Fibroblast of lung (primary cell): Measurements from ENCODE around the gene CFAP57. TPM values are rescaled to one million over a fixed set of nuclear protein-coding genes. Genes with fewer than 3 reads are reported as not detected.

Experiments
- DNase-seq, 2 donors: peaks; one replicate each; pipeline versions ENCODE4 v3.0.0 to v3.0.0-alpha.2; 2010; ENCODE audit warnings: low read depth in 2 of 2
- H2AFZ ChIP-seq: 2 replicates; pipeline ENCODE4 v1.5.1; 2012; ENCODE audit warnings: low read length, control low read depth, inconsistent platforms
- H3K27ac ChIP-seq: 2 replicates; pipeline ENCODE4 v1.5.1; 2011; ENCODE audit warnings: low read length, control low read depth; ENCODE audit not compliant: insufficient read depth
- H3K27me3 ChIP-seq: 2 replicates; pipeline ENCODE4 v1.5.1; 2011; ENCODE audit warnings: mild to moderate bottlenecking, low read length; ENCODE audit not compliant: control insufficient read depth, insufficient read depth
- H3K36me3 ChIP-seq: 2 replicates; pipeline ENCODE4 v1.5.1; 2011; ENCODE audit warnings: low read length; ENCODE audit not compliant: control insufficient read depth, insufficient read depth
- H3K4me1 ChIP-seq: 2 replicates; pipeline ENCODE4 v1.5.1; 2011; ENCODE audit warnings: low read length; ENCODE audit not compliant: control insufficient read depth, insufficient read depth; ENCODE audit errors: extremely low read depth
- H3K4me2 ChIP-seq: 2 replicates; pipeline ENCODE4 v1.5.1; 2011; ENCODE audit warnings: low read length, control low read depth; ENCODE audit not compliant: insufficient read depth; ENCODE audit errors: extremely low read depth
- H3K4me3 ChIP-seq, 4 experiments: fragments of 200-600 bp in 1 of 4; sonication (generic) in 1 of 4; replicated peaks in 1 of 4; 2 replicates each; pipeline ENCODE4 v1.5.1; 2011 to 2016; ENCODE audit warnings: low read length in 4 of 4, low read depth in 3 of 4, mild to moderate bottlenecking in 3 of 4, control low read depth in 2 of 4, inconsistent platforms in 1 of 4, mixed read lengths in 1 of 4; ENCODE audit not compliant: insufficient read depth in 1 of 4; ENCODE audit errors: control extremely low read depth in 1 of 4
- H3K79me2 ChIP-seq: 2 replicates; pipeline ENCODE4 v1.5.1; 2012; ENCODE audit warnings: mild to moderate bottlenecking, low read length, inconsistent platforms; ENCODE audit not compliant: control insufficient read depth, insufficient read depth
- H3K9ac ChIP-seq: 2 replicates; pipeline ENCODE4 v1.5.1; 2011; ENCODE audit warnings: mild to moderate bottlenecking, low read length, control low read depth; ENCODE audit not compliant: insufficient read depth
- H3K9me3 ChIP-seq: 2 replicates; pipeline ENCODE4 v1.5.1; 2012; ENCODE audit warnings: low read depth, low read length; ENCODE audit not compliant: control insufficient read depth, insufficient read depth
- H4K20me1 ChIP-seq: 2 replicates; pipeline ENCODE4 v1.5.1; 2011; ENCODE audit warnings: low read length; ENCODE audit not compliant: control insufficient read depth, insufficient read depth; ENCODE audit errors: extremely low read depth
- EZH2 ChIP-seq: IDR thresholded peaks from 2 replicates; pipeline ENCODE4 v1.5.1; 2012; ENCODE audit warnings: low read length, control low read depth, mild to moderate bottlenecking; ENCODE audit errors: missing control alignments
- polyA plus RNA-seq, 2 donors: library from polyadenylated mRNA; depleted of rRNA in 1 of 2; stranded (reverse) in 1 of 2; unstranded in 1 of 2; fragments of >200 nt; gene quantifications; 2 replicates each; pipeline ENCODE4 v1.2.1, GENCODE V29; 2011 to 2012; ENCODE audit warnings: missing spikeins in 1 of 2
- total RNA-seq: library from RNA; depleted of rRNA; stranded (reverse); fragments of >200 nt; gene quantifications from 2 replicates; pipeline ENCODE4 v1.2.1, GENCODE V29; 2014
- TF ChIP-seq, protein P1 (sequence below), 2 donors: IDR thresholded peaks in 1 of 2; conservative IDR thresholded peaks in 1 of 2; 1 replicate in 1 of 2; 2 replicates in 1 of 2; pipeline ENCODE4 v1.5.1; 2011 to 2012; ENCODE audit warnings: low read length in 2 of 2, control low read depth in 1 of 2, inconsistent platforms in 1 of 2, low read depth in 1 of 2, mild to moderate bottlenecking in 1 of 2

Gene CFAP57
- total and polyA plus RNA-seq, 2 donors (not counting 1 experiment from before 2014, with no cell fraction given), result 0.17 to 0.22 TPM

DNA sequence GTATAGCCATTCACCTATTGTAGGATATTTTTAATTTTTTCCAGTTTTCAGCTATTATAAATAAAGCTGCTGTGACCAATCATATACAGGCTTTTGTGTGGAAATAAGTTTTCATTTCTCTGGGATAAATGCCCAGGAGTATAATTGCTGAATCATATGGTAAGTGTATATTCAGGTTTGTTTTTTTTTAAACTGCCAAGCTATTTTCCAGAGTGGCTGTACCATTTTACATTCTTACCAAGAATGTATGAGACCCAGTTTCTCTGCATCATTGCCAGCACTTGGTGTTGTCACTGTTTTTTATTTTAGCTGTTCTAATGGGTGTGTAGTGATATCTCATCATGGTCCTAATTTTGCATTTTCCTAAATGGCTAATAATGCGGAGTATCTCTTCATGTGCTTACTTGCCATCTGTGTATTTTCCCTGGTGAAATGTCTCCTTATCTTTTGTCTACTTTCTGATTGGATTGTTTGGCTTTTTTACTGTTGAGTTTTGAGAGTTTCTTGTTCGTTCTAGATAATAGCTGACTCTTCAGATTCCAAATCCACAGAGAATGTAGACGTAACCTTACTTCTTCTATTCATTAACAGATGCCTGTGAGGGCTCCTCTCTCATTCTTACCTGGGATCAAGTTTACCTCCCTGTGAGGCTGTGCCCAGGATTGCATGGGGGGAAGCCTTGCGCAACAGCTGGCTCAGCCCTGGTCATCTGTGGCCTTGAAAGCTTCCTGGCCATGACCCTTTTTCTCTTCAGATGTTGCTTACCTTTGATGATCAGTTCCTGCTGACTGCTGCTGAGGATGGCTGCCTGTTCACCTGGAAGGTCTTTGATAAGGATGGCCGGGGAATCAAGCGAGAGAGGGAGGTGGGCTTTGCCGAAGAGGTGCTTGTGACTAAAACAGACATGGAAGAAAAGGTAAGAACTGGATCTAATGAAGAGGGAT, 42.6 kb downstream of the CFAP57 start:
- no peak overlapping the region for H3K9ac ChIP-seq
- no peaks in the 10 kb centered on the region for H3K79me2 ChIP-seq
- no peak for TF ChIP-seq EZH2
- TF ChIP-seq, protein P1, sequence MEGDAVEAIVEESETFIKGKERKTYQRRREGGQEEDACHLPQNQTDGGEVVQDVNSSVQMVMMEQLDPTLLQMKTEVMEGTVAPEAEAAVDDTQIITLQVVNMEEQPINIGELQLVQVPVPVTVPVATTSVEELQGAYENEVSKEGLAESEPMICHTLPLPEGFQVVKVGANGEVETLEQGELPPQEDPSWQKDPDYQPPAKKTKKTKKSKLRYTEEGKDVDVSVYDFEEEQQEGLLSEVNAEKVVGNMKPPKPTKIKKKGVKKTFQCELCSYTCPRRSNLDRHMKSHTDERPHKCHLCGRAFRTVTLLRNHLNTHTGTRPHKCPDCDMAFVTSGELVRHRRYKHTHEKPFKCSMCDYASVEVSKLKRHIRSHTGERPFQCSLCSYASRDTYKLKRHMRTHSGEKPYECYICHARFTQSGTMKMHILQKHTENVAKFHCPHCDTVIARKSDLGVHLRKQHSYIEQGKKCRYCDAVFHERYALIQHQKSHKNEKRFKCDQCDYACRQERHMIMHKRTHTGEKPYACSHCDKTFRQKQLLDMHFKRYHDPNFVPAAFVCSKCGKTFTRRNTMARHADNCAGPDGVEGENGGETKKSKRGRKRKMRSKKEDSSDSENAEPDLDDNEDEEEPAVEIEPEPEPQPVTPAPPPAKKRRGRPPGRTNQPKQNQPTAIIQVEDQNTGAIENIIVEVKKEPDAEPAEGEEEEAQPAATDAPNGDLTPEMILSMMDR (conservative IDR thresholded peaks at IDR 0.05 in 1 of 2, IDR thresholded peaks at IDR 0.05 in 1 of 2; ENCODE audit: low read depth in 1 of 2, low read length in 2 of 2), result no peak
- no peaks in the 10 kb centered on the region for H3K27me3 ChIP-seq
- no peak overlapping the region for H3K4me3 ChIP-seq
- H2AFZ ChIP-seq, result no peak overlapping the region
- H3K9me3 ChIP-seq, result no peaks in the 10 kb centered on the region
- no peaks in the 10 kb centered on the region for H4K20me1 ChIP-seq
- no peaks in the 10 kb centered on the region for H3K36me3 ChIP-seq
- H3K4me2 ChIP-seq, result no peak overlapping the region
- no peaks in the 10 kb centered on the region for H3K4me1 ChIP-seq
- DNase-seq, result peak in 1 of 2 donors; percentile 65
- H3K27ac ChIP-seq, result no peak overlapping the region

DNA sequence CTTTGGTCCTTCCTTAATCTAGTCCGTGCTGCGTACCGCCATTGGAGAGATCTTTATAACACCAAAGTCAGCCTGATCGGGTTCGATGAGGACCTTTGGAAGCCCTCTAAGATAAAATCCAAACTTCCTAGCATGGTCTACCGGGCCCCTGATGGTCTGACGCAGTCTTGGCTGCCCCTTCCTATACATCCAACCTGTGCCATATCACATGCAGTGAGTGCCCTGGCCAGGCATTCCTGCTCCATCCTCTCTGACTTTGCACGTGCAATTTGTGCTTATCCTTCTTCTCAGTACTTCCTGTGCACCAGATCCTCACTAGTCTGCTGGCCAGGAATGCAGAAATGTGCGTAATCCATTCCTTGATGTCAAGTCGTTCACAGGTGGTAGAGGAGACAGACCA, 45.6 kb downstream of the CFAP57 start:
- no peaks in the 10 kb centered on the region for H3K9me3 ChIP-seq
- no peak overlapping the region for H3K9ac ChIP-seq
- no peaks in the 10 kb centered on the region for H3K36me3 ChIP-seq
- no peak overlapping the region for H3K27ac ChIP-seq
- H3K4me1 ChIP-seq, result no peaks in the 10 kb centered on the region
- H4K20me1 ChIP-seq, result no peaks in the 10 kb centered on the region
- no peak overlapping the region for H2AFZ ChIP-seq
- H3K27me3 ChIP-seq, result no peaks in the 10 kb centered on the region
- H3K4me2 ChIP-seq, result no peak overlapping the region
- no peak for DNase-seq
- no peak overlapping the region for H3K4me3 ChIP-seq
- TF ChIP-seq, protein P1 (conservative IDR thresholded peaks at IDR 0.05 in 1 of 2, IDR thresholded peaks at IDR 0.05 in 1 of 2; ENCODE audit: low read depth in 1 of 2, low read length in 2 of 2), result no peak
- no peak for TF ChIP-seq EZH2
- H3K79me2 ChIP-seq, result no peaks in the 10 kb centered on the region

DNA sequence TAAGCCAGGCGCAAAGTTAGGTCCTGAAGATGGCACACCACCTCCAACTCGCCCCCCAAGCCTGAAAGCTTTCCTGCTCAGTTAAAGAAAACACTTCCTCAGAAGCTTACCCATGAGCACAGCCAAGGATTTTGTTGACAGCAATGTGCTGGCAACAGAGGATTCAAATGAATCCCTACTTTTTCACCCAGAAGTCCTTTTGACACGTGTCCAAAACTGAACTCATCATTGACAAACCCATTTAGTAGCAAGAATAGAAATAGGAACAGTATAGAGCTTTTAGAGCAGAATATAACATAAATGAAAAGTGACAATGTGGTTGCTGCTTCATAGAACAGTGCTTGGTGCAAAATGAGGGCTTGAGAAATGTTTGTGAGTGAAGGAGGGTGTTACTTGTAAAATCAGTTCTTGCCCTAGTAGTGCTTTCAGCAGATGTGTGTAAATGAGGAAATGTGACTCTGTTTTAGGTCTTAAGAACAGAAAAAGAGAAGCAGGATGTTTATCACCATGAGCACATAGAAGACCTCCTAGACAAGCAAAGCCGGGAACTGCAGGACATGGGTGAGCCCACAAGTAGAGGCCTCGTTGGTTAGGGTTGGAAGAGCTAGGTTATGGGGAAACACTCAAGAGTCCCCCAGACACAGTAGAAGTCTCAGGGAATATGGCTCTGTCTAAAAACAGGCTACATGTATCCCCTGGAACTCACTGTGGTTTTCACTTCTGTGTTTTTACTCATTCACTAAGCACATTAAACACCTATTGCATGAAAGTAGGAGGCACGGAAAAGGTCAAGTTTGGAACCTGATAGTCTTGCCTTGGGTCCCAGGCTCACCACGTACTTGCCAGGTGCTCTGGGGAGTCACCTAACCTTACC, 49.0 kb downstream of the CFAP57 start:
- TF ChIP-seq, protein P1 (conservative IDR thresholded peaks at IDR 0.05 in 1 of 2, IDR thresholded peaks at IDR 0.05 in 1 of 2; ENCODE audit: low read depth in 1 of 2, low read length in 2 of 2), result no peak
- no peak for TF ChIP-seq EZH2
- no peak overlapping the region for H3K4me3 ChIP-seq

More for the DNA sequence above, 49.0 kb downstream of the CFAP57 start:
- H3K36me3 ChIP-seq, result no peaks in the 10 kb centered on the region
- no peak overlapping the region for H3K27ac ChIP-seq
- no peaks in the 10 kb centered on the region for H3K9me3 ChIP-seq
- H3K4me2 ChIP-seq, result no peak overlapping the region
- H4K20me1 ChIP-seq, result no peaks in the 10 kb centered on the region
- no peaks in the 10 kb centered on the region for H3K79me2 ChIP-seq
- DNase-seq, result no peak
- peaks cover 2% of the 10 kb centered on the region for H3K4me1 ChIP-seq
- no peak overlapping the region for H2AFZ ChIP-seq
- no peak overlapping the region for H3K9ac ChIP-seq
- H3K27me3 ChIP-seq, result no peaks in the 10 kb centered on the region
